Kidney glomerular epithelial cell (primary cell): ENCODE results near the gene SMPD3.

Experiments used
- DNase-seq: peaks from one replicate; lab custom pipeline; 2025; lab: John Stamatoyannopoulos, UW

Gene SMPD3

DNA sequence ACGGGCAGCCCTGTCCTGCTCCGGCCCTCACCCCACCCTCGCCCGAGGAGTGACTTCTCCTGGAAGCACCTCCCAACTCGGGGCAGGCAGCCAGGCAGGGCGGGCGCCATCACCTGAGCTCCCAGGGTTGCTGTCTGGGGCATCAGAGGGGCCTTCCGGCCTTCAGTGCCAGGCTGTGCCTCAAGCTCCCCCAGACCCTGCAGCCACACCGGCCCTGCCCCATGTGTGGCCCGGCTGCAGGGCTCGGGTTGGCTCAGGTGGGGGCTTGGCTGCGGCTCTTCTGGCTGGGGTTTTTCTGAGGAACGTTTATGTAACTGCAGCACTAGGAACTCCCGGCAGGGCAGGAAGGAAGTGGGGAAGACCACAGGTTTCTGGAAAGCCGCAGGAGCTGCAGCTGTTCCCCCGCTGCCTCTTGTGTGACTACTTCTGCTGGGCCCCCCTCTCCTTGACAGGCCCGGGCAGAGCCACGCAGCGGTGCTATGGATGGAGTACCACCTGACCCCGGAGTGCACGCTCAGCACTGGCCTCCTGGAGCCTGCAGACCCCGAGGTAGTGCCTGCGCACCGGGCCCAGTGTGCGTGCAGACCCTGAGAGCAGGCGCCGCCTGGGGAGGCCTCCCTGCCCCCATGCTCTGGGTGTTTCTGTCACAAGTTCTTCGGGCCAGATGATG, 91.9 kb downstream of the SMPD3 start:
- DNase-seq, result no peak

DNA sequence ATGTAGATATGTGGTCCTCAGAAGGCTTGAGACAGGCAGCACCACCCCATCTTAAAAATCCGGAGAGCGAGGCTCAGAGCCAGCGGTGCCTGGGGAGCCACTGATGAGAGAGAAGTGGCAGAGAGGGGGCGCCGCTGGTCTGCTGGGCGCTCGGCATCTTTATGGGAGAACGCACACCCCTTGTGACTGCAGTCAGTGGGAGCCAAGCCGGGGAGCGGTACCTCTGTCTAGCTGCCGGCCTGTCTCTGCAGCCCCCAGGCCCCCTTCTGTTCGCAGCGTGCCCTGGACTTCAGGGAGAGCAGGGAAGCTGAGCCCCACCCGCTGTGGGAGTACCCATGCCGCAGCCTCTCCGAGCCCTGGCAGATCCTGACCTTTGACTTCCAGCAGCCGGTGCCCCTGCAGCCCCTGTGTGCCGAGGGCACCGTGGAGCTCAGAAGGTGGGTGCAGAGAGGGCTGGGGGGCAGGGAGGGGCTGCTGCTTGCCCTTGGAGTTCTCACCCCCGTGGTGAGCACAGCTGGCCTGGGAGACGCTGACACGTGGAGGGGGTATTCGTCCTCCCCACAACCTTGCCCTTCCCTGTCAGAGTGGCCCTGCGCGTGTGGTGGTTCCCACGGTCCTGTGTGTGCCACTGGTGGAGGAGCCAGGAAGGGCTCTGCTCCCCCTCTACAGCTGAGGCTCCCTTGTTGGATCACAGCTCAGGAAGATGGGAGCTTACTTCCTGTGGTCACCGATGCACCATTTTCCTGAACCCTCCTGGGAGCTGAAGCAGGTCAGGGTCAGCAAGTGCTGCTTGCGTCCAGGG, 92.7 kb downstream of the SMPD3 start:
- no peak for DNase-seq

DNA sequence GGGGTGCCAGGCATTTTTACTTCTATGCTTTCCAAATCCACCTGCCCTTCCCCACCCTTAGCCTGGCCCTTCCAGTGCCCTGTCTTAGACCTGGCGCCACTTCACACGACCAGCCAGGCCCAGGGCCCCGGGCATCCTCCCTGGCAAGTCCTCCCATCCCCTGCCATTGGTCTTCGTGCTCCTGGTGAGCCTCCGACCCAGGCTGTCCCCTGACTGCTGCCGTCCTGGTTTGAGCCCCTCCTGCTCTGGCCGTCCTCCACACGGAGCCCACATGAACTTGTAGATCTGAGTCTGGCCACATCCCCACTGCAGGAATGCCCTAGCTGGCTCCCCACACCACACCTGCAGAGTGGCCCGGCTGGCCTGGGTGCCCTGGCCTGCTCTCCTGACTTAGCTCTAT, 93.5 kb downstream of the SMPD3 start:
- no peak for DNase-seq

GRCh38 chr16:68353366-68353765, 94.9 kb downstream of the SMPD3 start:
- no peak for DNase-seq

- DNase-seq, result no peak
These were observed 96.3 kb downstream of the SMPD3 start for GRCh38 chr16:68351991-68352431.

DNA sequence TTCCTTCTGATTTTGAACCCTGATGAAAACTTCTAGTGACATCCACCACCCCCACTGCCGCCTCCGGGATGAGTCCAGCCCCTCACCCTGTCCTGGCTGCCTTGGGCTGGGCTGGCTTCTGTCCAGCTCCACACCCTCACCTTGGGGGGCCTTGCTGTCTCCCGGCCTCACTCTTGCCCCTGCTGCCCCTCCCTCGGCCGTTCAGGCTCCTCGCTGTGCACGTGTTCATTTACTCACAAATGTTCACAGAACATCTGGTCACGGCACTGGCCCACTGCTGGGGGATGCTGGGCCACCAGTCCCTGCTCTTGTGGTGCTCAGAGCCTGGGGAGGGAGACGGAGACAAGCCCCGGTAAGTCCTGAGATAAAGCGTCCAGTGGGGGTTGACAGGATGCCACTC, 96.8 kb downstream of the SMPD3 start:
- DNase-seq, result no peak

- DNase-seq, result no peak
These were observed 97.4 kb downstream of the SMPD3 start for GRCh38 chr16:68350813-68351350.

- DNase-seq, result no peak
These were observed 98.4 kb downstream of the SMPD3 start for GRCh38 chr16:68349838-68350410.

GRCh38 chr16:68348639-68349445, 99.5 kb downstream of the SMPD3 start:
- DNase-seq, result no peak

- no peak for DNase-seq
These were observed 100.7 kb downstream of the SMPD3 start for GRCh38 chr16:68347605-68348004.

GRCh38 chr16:68346892-68347480, 101.3 kb downstream of the SMPD3 start:
- DNase-seq, result no peak

DNA sequence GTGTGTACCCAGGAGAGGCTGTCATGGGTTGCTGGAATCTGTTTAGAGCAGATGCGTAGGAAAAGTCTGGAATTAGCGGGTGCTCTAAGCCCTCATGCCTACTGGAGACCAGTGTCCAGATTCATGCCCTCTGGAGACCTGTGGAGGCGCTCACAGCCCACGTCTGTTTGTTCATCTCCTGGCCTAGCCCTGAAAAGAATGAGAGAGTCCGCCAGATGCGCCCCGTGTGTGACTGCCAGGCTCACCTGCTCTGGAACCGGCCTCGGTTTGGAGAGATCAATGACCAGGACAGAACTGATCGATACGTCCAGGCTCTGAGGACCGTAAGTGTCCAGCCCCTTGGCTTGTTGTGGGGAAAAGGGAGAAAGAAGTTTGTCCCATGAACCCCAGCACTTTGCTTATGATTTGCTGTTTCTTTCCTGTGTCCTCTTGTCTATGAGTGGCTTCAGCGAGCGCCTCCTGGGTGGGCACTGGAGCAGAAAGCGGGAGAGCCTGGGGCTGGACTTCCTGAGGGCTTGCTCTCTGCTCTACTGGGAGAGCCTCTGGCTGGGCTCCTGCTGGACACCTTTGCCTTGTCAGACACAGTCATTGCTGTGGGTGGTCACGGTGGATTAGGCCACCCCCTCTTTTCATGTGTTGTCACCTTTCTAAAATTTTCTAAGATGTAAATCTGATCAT, 102.2 kb downstream of the SMPD3 start:
- no peak for DNase-seq

GRCh38 chr16:68345351-68345810, 102.9 kb downstream of the SMPD3 start:
- DNase-seq, result no peak

GRCh38 chr16:68344252-68344651, 104.1 kb downstream of the SMPD3 start:
- DNase-seq, result no peak

DNA sequence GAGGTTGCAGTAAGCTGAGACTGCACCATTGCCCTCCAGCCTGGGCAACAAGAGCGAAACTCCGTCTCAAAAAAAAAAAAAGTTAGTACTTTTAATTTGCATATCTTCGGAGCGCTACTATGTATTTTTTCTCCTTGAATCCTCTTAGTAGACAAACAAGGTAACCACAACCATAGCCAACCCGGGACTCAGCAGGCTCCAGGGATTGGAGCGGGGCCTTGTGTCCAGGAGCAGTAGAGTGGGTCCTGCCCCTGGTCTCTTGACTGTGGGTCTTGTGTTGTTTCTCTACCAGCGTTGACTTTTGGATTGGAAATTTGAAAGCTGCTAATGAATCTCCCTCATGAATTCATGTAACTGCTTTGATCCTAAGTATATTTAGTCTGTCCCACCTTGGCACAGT, 105.2 kb downstream of the SMPD3 start:
- no peak for DNase-seq

- no peak for DNase-seq
These were observed 105.7 kb downstream of the SMPD3 start for GRCh38 chr16:68342620-68343019.

DNA sequence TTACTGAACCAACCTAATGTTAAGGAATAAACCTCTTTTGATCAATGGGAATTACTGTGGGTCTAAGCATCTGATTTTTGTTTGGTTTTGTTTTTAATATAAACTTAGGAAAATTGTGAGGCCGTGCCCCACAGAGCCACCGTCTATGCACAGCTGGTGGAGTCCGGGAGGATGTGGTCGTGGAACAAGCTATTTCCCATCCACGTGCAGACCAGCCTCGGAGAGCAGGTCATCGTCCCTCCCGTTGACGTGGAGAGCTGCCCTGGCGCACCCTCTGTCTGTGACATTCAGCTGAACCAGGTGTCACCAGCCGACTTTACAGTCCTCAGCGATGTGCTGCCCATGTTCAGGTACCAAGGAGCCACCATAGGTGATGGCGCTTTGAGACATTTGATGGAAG, 109.1 kb downstream of the SMPD3 start:
- DNase-seq, result no peak

GRCh38 chr16:68338326-68339119, 109.8 kb downstream of the SMPD3 start:
- DNase-seq, result no peak

- no peak for DNase-seq
These were observed 113.1 kb downstream of the SMPD3 start for GRCh38 chr16:68335175-68335574.
